T-helper 1 cell treated with Interleukin-12 subunit alpha and Interleukin-12 subunit beta and Interleukin-4 antibody, amounts not matched to agents 30 ng/mL and 1 ng/mL, for 36 hours (primary cell): ENCODE measurements around the gene CATSPERE. TPM values are rescaled to one million over a fixed set of nuclear protein-coding genes. Genes with fewer than 3 reads are reported as not detected.
"Not testable (repeated sequence)": the region's sequence is repeated elsewhere in the genome, so short reads cannot be mapped to it uniquely, and the experiment has no call there.

Source experiments
- intact Hi-C: fragments of 100-400 bp; cut with micrococcal nuclease; formaldehyde crosslinking; loops from one replicate; pipeline ENCODE4 v1.15.1; 2024
- total RNA-seq: library from RNA; stranded (reverse); gene quantifications from 2 replicates; pipeline ENCODE4 v1.2.3, GENCODE V29; 2022

The CATSPERE gene
- total RNA-seq, 1 donor from 2014 or later = 0.32 TPM

- intact Hi-C loops = no loop called here
Observed at GRCh38 chr1:244448279-244449036, 12.6 kb upstream of the CATSPERE start.

GRCh38 chr1:244449936-244450508 lies 11.1 kb upstream of the CATSPERE start:
- intact Hi-C loops = loop anchor here (1.0 to 5.0 kb wide), 7 partner anchors 151 to 1348 kb away; no protein-coding TSS in a partner anchor

- intact Hi-C loops = loop anchor here (1.0 to 5.0 kb wide), 7 partner anchors 150 to 1349 kb away; no protein-coding TSS in a partner anchor
Observed at GRCh38 chr1:244450597-244451538, 10.2 kb upstream of the CATSPERE start.

GRCh38 chr1:244451539-244451950 lies 9.5 kb upstream of the CATSPERE start, which contains the start of gene ADSS2:
ADSS2 (minus strand) TSS chr1:244451909; CDS start chr1:244451817, 92 bp downstream.
- intact Hi-C loops = loop anchor here (2.0 to 5.0 kb wide), 6 partner anchors 149 to 1349 kb away; no protein-coding TSS in a partner anchor

GRCh38 chr1:244451951-244452795 lies 8.9 kb upstream of the CATSPERE start:
- intact Hi-C loops = loop anchor here (1.0 to 5.0 kb wide), 15 partner anchors 9 to 1350 kb away; partner anchors contain the start of genes AKT3, CATSPERE, CEP170 and COX20

- intact Hi-C loops = loop anchor here (5.0 kb wide), 5 partner anchors 382 to 1352 kb away; no protein-coding TSS in a partner anchor
Observed at GRCh38 chr1:244454412-244454811, 6.7 kb upstream of the CATSPERE start.

GRCh38 chr1:244456586-244456985 lies 4.5 kb upstream of the CATSPERE start:
- intact Hi-C loops = no loop called here

- intact Hi-C loops = no loop called here
Observed at GRCh38 chr1:244458781-244459180, 2.3 kb upstream of the CATSPERE start.

- intact Hi-C loops = loop anchor here (2.0 to 5.0 kb wide), 3 partner anchors 511 to 609 kb away; partner anchors contain the start of gene AKT3
Observed at GRCh38 chr1:244460197-244460596, 876 bp upstream of the CATSPERE start.

GRCh38 chr1:244466724-244467123 lies 5.7 kb downstream of the CATSPERE start:
- intact Hi-C loops = no loop called here

- intact Hi-C loops = no loop called here
Observed at GRCh38 chr1:244473059-244473605, 12.1 kb downstream of the CATSPERE start.

- intact Hi-C loops = not testable (repeated sequence)
Observed at GRCh38 chr1:244484971-244485370, 23.9 kb downstream of the CATSPERE start.

GRCh38 chr1:244494653-244495052 lies 33.6 kb downstream of the CATSPERE start:
- intact Hi-C loops = no loop called here

- intact Hi-C loops = no loop called here
Observed at GRCh38 chr1:244496186-244496585, 35.1 kb downstream of the CATSPERE start.

GRCh38 chr1:244497805-244498204 lies 36.7 kb downstream of the CATSPERE start:
- intact Hi-C loops = no loop called here

- intact Hi-C loops = not testable (repeated sequence)
Observed at GRCh38 chr1:244499484-244499883, 38.4 kb downstream of the CATSPERE start.

GRCh38 chr1:244500515-244500914 lies 39.4 kb downstream of the CATSPERE start:
- intact Hi-C loops = not testable (repeated sequence)

GRCh38 chr1:244502630-244503029 lies 41.6 kb downstream of the CATSPERE start:
- intact Hi-C loops = no loop called here

GRCh38 chr1:244513493-244513892 lies 52.4 kb downstream of the CATSPERE start:
- intact Hi-C loops = no loop called here

GRCh38 chr1:244515680-244516079 lies 54.6 kb downstream of the CATSPERE start:
- intact Hi-C loops = no loop called here
